WTC11 (cell line): ENCODE measurements around the gene PSMD3. TPM values are rescaled to one million over a fixed set of nuclear protein-coding genes. Genes with fewer than 3 reads are reported as not detected.

Source experiments
- ATAC-seq: fragments of 200-7000 bp; cut with Tn5 transposase; 2 replicates; pipeline ENCODE4 v1.10.0; 2021; ENCODE audit warnings: mild to moderate bottlenecking, moderate library complexity
- CTCF ChIA-PET: fragments of 300-600 bp; sonication (Branson Sonifier 250); formaldehyde crosslinking; loops from one replicate; lab custom pipeline; 2021; ENCODE audit warnings: antibody characterized with exemption; lab: Charles Lee
- POLR2A ChIA-PET: fragments of 350-600 bp; sonication (Branson Sonifier 250); formaldehyde crosslinking; loops from one replicate; lab custom pipeline; 2021; ENCODE audit warnings: antibody characterized with exemption; lab: Charles Lee
- DNase-seq: peaks from one replicate; pipeline ENCODE4 v3.0.0; 2021; ENCODE audit warnings: low spot score
- H3K27ac Mint-ChIP-seq: 2 replicates; pipeline ENCODE4 v1.8.0; 2021; ENCODE audit warnings: mixed read lengths
- H3K27me3 Mint-ChIP-seq: 2 replicates; pipeline ENCODE4 v1.8.0; 2021; ENCODE audit warnings: low read depth, mild to moderate bottlenecking, moderate library complexity, mixed read lengths
- H3K36me3 Mint-ChIP-seq: 2 replicates; pipeline ENCODE4 v1.8.0; 2021; ENCODE audit warnings: mixed read lengths
- H3K4me1 Mint-ChIP-seq: 2 replicates; pipeline ENCODE4 v1.8.0; 2022; ENCODE audit warnings: mixed read lengths
- H3K4me3 Mint-ChIP-seq: 2 replicates; pipeline ENCODE4 v1.8.0; 2021; ENCODE audit warnings: mild to moderate bottlenecking, moderate library complexity, mixed read lengths
- H3K9me3 Mint-ChIP-seq: 2 replicates; pipeline ENCODE4 v1.8.0; 2021; ENCODE audit warnings: mixed read lengths
- ATF6 ChIP-seq: sonication (generic); formaldehyde crosslinking; IDR thresholded peaks from 2 replicates; pipeline ENCODE4 v1.8.1; 2023; ENCODE audit warnings: mild to moderate bottlenecking, missing genetic modification reagents
- CREB1 ChIP-seq: sonication (generic); formaldehyde crosslinking; IDR thresholded peaks from 2 replicates; pipeline ENCODE4 v1.8.0; 2023; ENCODE audit warnings: mild to moderate bottlenecking, missing genetic modification reagents
- ERG ChIP-seq: fragments of 250-450 bp; sonication (Bioruptor Pico); IDR thresholded peaks from 2 replicates; pipeline ENCODE4 v1.8.0; 2021; ENCODE audit warnings: mild to moderate bottlenecking
- FOXJ3 ChIP-seq: sonication (generic); formaldehyde crosslinking; IDR thresholded peaks from 2 replicates; pipeline ENCODE4 v1.9.0; 2021; ENCODE audit warnings: missing genetic modification reagents, mild to moderate bottlenecking, borderline replicate concordance
- FOXK1 ChIP-seq: sonication (generic); formaldehyde crosslinking; IDR thresholded peaks from 2 replicates; pipeline ENCODE4 v1.8.0; 2022; ENCODE audit warnings: mild to moderate bottlenecking, moderate library complexity, missing genetic modification reagents
- FOXP1 ChIP-seq: sonication (generic); formaldehyde crosslinking; IDR thresholded peaks from 2 replicates; pipeline ENCODE4 v1.8.0; 2022; ENCODE audit warnings: missing genetic modification reagents, mild to moderate bottlenecking, moderate library complexity, borderline replicate concordance
- FOXP4 ChIP-seq: sonication (generic); formaldehyde crosslinking; IDR thresholded peaks from 2 replicates; pipeline ENCODE4 v1.8.0; 2022; ENCODE audit warnings: mild to moderate bottlenecking, missing genetic modification reagents
- IRF2 ChIP-seq: sonication (generic); formaldehyde crosslinking; IDR thresholded peaks from 2 replicates; pipeline ENCODE4 v1.8.0; 2022; ENCODE audit warnings: low read depth, missing genetic modification reagents, borderline replicate concordance
- MLX ChIP-seq: sonication (generic); formaldehyde crosslinking; IDR thresholded peaks from 2 replicates; pipeline ENCODE4 v1.8.1; 2023; ENCODE audit warnings: mild to moderate bottlenecking, missing genetic modification reagents, moderate library complexity
- NFYB ChIP-seq: sonication (generic); formaldehyde crosslinking; conservative IDR thresholded peaks from 2 replicates; pipeline ENCODE4 v1.8.0; 2022; ENCODE audit warnings: low read depth, missing genetic modification reagents
- OVOL2 ChIP-seq: fragments of 250-450 bp; sonication (Bioruptor Pico); IDR thresholded peaks from 2 replicates; pipeline ENCODE4 v1.9.0; 2021; ENCODE audit warnings: mild to moderate bottlenecking, borderline replicate concordance
- STAT6 ChIP-seq: sonication (generic); formaldehyde crosslinking; conservative IDR thresholded peaks from 2 replicates; pipeline ENCODE4 v1.8.1; 2023; ENCODE audit warnings: mild to moderate bottlenecking, low read depth, missing genetic modification reagents, moderate library complexity
- TEAD1 ChIP-seq: sonication (generic); formaldehyde crosslinking; IDR thresholded peaks from 2 replicates; pipeline ENCODE4 v1.8.0; 2022; ENCODE audit warnings: mild to moderate bottlenecking, missing genetic modification reagents
- TEAD4 ChIP-seq: sonication (generic); formaldehyde crosslinking; IDR thresholded peaks from 2 replicates; pipeline ENCODE4 v1.8.0; 2022; ENCODE audit warnings: mild to moderate bottlenecking, missing genetic modification reagents
- TP53 ChIP-seq: sonication (generic); formaldehyde crosslinking; IDR thresholded peaks from 2 replicates; pipeline ENCODE4 v1.8.1; 2023; ENCODE audit warnings: mild to moderate bottlenecking, missing genetic modification reagents
- USF1 ChIP-seq: sonication (generic); formaldehyde crosslinking; IDR thresholded peaks from 2 replicates; pipeline ENCODE4 v1.8.0; 2022; ENCODE audit warnings: mild to moderate bottlenecking, missing genetic modification reagents
- ZNF121 ChIP-seq: sonication (generic); formaldehyde crosslinking; IDR thresholded peaks from 2 replicates; pipeline ENCODE4 v1.8.0; 2023; ENCODE audit warnings: missing genetic modification reagents
- ZNF138 ChIP-seq: sonication (generic); formaldehyde crosslinking; conservative IDR thresholded peaks from 2 replicates; pipeline ENCODE4 v1.8.1; 2022; ENCODE audit warnings: mild to moderate bottlenecking, moderate library complexity, missing genetic modification reagents
- ZNF232 ChIP-seq: sonication (generic); formaldehyde crosslinking; IDR thresholded peaks from 2 replicates; pipeline ENCODE4 v1.8.0; 2022; ENCODE audit warnings: mild to moderate bottlenecking, missing genetic modification reagents
- ZNF317 ChIP-seq: sonication (generic); formaldehyde crosslinking; IDR thresholded peaks from 2 replicates; pipeline ENCODE4 v1.8.1; 2023; ENCODE audit warnings: low read depth, mild to moderate bottlenecking, moderate library complexity, missing genetic modification reagents, borderline replicate concordance
- ZNF396 ChIP-seq: fragments of 250-450 bp; sonication (Bioruptor Pico); IDR thresholded peaks from 2 replicates; pipeline ENCODE4 v1.8.0; 2021; ENCODE audit warnings: mild to moderate bottlenecking, moderate library complexity, borderline replicate concordance
- ZNF416 ChIP-seq: fragments of 250-450 bp; sonication (Bioruptor Pico); IDR thresholded peaks from 2 replicates; pipeline ENCODE4 v1.9.0; 2021; ENCODE audit warnings: mild to moderate bottlenecking, inconsistent platforms
- ZNF423 ChIP-seq: fragments of 250-450 bp; sonication (Bioruptor Pico); IDR thresholded peaks from 2 replicates; pipeline ENCODE4 v2.1.2; 2022; ENCODE audit warnings: mild to moderate bottlenecking, moderate library complexity
- ZNF512 ChIP-seq: sonication (generic); formaldehyde crosslinking; IDR thresholded peaks from 2 replicates; pipeline ENCODE4 v1.8.1; 2022; ENCODE audit warnings: missing genetic modification reagents, borderline replicate concordance
- total RNA-seq: library from RNA; stranded (reverse); gene quantifications from 3 replicates; pipeline ENCODE4 v1.2.3, GENCODE V29; 2021

PSMD3 gene
- total RNA-seq, 1 experiment from 2014 or later: 190 TPM

- Mint-ChIP-seq H3K4me3 (no peak overlapping the region), H3K36me3 (peaks cover 43% of the 10 kb centered on the region), H3K27me3 (no peaks in the 10 kb centered on the region), H3K9me3 (no peaks in the 10 kb centered on the region), H3K4me1 (no peaks in the 10 kb centered on the region)
- POLR2A ChIA-PET: no interaction called here
- CTCF ChIA-PET: interaction anchor here (0.6 to 5.0 kb wide), 4 partner anchors 9 to 87 kb away, joined by 3 to 128 read pairs (median 6); partner anchors contain the start of gene CSF3
- no peak for DNase-seq
- TF ChIP-seq TP53 (CRISPR knock-in tag) (no peak), FOXP1 (CRISPR knock-in tag) (no peak), ZNF396 (no peak), IRF2 (CRISPR knock-in tag) (no peak), ZNF121 (CRISPR knock-in tag) (no peak), STAT6 (CRISPR knock-in tag) (no peak)
- TF ChIP-seq, all 79 proteins: peak for 0
- ATAC-seq: no peak
- no peak overlapping the region for H3K27ac Mint-ChIP-seq
These were observed 44.3 kb downstream of the PSMD3 start for GRCh38 chr17:40024901-40025300.

- no peaks in the 10 kb centered on the region for H3K9me3 Mint-ChIP-seq
- H3K36me3 Mint-ChIP-seq: peaks cover 40% of the 10 kb centered on the region
- ATAC-seq (no peak), DNase-seq (no peak)
- H3K4me3 Mint-ChIP-seq: no peak overlapping the region
- ChIA-PET POLR2A (interaction anchor here (0.6 to 1.0 kb wide), 2 partner anchors 12 to 15 kb away, joined by 3 to 4 read pairs; no protein-coding TSS in a partner anchor), CTCF (interaction anchor here (0.6 to 5.0 kb wide), 4 partner anchors 10 to 86 kb away, joined by 3 to 128 read pairs (median 6); partner anchors contain the start of gene CSF3)
- peak overlapping the region; percentile 13; the same call in 1 of the 2 replicates for H3K27ac Mint-ChIP-seq
- no peaks in the 10 kb centered on the region for H3K27me3 Mint-ChIP-seq
- TF ChIP-seq ZNF232 (no peak), FOXJ3 (no peak), ATF6 (CRISPR knock-in tag) (no peak), CREB1 (CRISPR knock-in tag) (no peak), ZNF423 (CRISPR knock-in tag) (no peak), ZNF138 (CRISPR knock-in tag) (no peak), ZNF416 (CRISPR knock-in tag) (no peak), OVOL2 (CRISPR knock-in tag) (no peak), TEAD1 (CRISPR knock-in tag) (no peak), ZNF396 (no peak), TP53 (CRISPR knock-in tag) (no peak), TEAD4 (CRISPR knock-in tag) (no peak), NFYB (CRISPR knock-in tag) (no peak), ERG (CRISPR knock-in tag) (no peak), USF1 (CRISPR knock-in tag) (no peak), FOXK1 (CRISPR knock-in tag) (no peak), ZNF317 (CRISPR knock-in tag) (no peak), FOXP4 (CRISPR knock-in tag) (no peak), ZNF512 (CRISPR knock-in tag) (no peak), MLX (CRISPR knock-in tag) (no peak)
- no peaks in the 10 kb centered on the region for H3K4me1 Mint-ChIP-seq
These were observed 45.0 kb downstream of the PSMD3 start for GRCh38 chr17:40025559-40025958.
